Limb (tissue), 2 donors: Measurements from ENCODE around the gene PLCB3.
A peak's percentile ranks its signal among the peaks of the same experiment; 100 is the strongest.

ENCODE experiments used
- DNase-seq, 2 donors: peaks; one replicate each; pipeline ENCODE4 v3.0.0-alpha.2; 2016; ENCODE audit errors: extremely low spot score in 2 of 2

The PLCB3 gene

GRCh38 chr11:64220798-64221197 is 30.5 kb upstream of the PLCB3 start:
- no peak for DNase-seq

DNA sequence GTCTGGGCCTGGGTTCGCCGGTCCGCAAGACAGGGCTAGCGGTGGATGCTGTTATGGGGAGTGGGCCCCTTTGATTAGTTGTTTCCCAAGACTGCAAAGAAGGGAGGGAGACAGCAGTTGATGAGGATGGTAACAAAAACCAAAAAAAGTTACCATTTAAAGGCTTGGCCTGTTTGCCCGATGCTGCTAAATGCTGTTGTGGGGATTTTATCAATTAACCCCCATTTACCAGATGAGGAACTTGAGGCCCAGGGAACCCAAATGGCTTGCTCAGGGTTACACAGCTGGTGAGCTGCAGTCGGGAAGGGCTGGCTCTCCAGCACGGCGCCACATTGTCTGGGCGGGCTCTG is 28.7 kb upstream of the PLCB3 start:
- DNase-seq = no peak

DNA sequence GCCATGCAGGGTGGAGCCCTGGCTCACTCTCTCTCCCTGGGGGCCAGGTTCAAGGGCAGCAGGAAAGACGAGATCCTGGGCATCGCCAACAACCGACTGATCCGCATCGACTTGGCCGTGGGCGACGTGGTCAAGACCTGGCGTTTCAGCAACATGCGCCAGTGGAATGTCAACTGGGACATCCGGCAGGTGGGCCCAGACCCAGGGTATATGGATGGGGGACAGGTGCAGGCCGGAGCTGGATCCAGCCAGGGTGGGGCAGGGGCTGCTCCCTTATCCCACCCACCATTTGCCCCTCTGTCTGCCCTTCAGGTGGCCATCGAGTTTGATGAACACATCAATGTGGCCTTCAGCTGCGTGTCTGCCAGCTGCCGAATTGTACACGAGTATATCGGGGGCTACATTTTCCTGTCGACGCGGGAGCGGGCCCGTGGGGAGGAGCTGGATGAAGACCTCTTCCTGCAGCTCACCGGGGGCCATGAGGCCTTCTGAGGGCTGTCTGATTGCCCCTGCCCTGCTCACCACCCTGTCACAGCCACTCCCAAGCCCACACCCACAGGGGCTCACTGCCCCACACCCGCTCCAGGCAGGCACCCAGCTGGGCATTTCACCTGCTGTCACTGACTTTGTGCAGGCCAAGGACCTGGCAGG is 28.2 kb upstream of the PLCB3 start:
- peak in 1 of 2 donors; percentile 38 for DNase-seq

- no peak for DNase-seq
Measured at GRCh38 chr11:64224151-64224890, 27.0 kb upstream of the PLCB3 start.

GRCh38 chr11:64224891-64225607 is 26.3 kb upstream of the PLCB3 start:
- DNase-seq = peak in 1 of 2 donors; percentile 36

GRCh38 chr11:64225608-64226506 is 25.5 kb upstream of the PLCB3 start, which contains the start of the genes NUDT22 and TRPT1:
Gene NUDT22, plus strand, starts transcription at chr11:64226274. Its CDS starts 379 bp downstream, at chr11:64226653.
Gene TRPT1, minus strand, starts transcription at chr11:64226186. Its CDS starts 326 bp downstream, at chr11:64225860.
- peak; percentile 84 to 95 for DNase-seq

GRCh38 chr11:64226507-64227051 is 24.8 kb upstream of the PLCB3 start:
- no peak for DNase-seq

GRCh38 chr11:64227405-64227956 is 23.8 kb upstream of the PLCB3 start:
- DNase-seq = no peak

DNA sequence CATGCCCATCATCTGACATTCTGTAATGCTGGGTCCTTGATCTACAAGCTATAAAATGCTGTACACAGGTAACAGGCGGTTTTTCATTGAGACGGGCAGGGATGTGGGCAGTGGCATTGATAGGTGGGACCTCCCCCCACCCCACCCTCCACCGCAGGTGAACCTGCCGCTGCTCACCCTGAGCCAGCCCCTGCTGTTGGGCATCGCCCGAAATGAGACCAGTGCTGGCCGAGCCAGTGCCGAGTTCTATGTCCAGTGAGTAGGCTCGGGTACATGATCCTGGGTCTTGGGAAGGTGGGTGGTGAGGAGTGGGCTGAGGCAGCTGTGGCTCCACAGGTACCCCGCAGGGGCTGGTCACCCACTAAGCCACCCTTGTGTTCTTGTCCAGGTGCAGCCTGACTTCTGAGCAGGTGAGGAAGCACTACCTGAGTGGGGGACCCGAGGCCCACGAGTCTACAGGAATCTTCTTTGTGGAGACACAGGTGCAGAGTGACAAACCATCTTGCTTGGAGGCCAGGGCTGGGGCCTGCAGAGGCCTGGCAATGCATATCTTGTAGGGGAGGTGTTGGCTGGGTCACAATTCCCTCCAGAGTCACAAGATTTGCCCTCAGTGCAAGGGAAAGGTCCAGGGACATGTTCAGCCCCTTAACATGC is 22.1 kb upstream of the PLCB3 start:
- no peak for DNase-seq

DNA sequence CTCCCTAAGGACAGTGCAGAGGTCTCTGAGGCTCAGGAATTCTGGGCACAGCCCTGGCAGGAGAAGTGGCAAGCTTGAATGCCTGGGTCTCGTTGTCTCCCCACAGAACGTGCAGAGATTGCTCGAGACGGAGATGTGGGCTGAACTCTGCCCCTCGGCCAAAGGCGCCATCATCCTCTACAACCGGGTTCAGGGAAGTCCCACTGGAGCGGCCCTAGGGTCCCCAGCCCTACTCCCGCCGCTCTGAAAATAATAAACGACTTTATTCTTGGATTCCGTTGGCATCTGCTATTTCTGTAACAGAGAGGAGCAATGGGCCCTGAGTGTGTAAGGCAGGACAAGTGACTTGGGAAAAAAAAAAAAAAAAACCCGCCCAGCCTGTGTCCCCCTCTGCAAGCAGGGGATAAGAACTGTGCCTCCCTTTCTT is 21.6 kb upstream of the PLCB3 start:
- DNase-seq = no peak

- peak; percentile 90 to 94 for DNase-seq
Measured at GRCh38 chr11:64230171-64230984, 21.0 kb upstream of the PLCB3 start, which contains the start of gene DNAJC4. Gene DNAJC4, plus strand, starts transcription at chr11:64230548. Its CDS starts 307 bp downstream, at chr11:64230855.

DNA sequence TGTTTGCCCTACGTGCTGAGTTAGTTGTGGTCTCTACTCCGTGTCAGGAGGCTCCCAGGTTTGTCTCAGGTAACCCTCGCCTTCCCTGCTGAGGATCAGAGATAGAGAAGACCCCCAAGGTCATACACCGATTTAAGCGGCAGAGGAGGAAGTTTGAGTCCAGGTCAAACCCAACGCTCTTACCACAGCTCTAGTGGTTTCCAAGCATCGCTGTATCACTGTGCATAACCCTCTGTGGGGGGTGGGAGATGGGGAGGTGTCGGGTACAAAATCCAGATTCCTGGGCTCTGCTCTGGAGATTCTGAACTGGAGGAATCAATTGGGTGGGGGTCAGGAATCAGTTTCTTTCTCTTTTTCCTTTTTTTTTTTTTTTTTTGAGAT is 20.4 kb upstream of the PLCB3 start:
- DNase-seq = no peak

- DNase-seq = no peak
Measured at GRCh38 chr11:64231546-64231945, 19.8 kb upstream of the PLCB3 start.

DNA sequence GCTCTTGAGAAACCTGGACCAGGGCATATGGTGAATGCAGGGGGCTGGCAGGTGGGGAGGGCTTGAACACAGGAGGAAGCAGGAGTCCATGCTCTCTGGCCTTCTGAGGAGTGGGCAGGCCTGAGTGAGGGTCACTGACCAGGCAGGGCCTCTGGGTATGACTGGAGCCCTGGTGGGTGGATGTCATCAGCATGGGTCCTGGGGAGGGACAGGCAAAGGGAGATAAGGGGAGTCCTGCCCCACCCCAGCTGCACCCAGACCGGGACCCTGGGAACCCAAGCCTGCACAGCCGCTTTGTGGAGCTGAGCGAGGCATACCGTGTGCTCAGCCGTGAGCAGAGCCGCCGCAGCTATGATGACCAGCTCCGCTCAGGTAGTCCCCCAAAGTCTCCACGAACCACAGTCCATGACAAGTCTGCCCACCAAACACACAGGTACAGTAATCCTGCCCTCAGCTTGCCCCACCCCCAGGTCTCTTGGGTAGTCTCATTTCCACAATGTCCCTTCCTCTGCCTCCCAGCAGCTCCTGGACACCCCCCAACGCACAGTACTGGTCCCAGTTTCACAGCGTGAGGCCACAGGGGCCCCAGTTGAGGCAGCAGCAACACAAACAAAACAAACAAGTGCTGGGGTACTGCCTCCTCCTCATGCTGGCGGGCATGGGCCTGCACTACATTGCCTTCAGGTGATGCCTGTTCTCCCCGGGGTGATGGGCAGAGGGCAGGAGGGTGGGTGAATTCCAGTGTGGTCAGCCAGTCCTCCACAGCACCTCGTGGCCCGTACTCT is 19.0 kb upstream of the PLCB3 start:
- DNase-seq = no peak

- DNase-seq = no peak
Measured at GRCh38 chr11:64232967-64233315, 18.4 kb upstream of the PLCB3 start.

GRCh38 chr11:64233913-64234586 is 17.3 kb upstream of the PLCB3 start, which contains the start of gene VEGFB:
Gene VEGFB, plus strand, starts transcription at chr11:64234584. Its CDS starts 250 bp downstream, at chr11:64234834.
- peak in 1 of 2 donors; percentile 83 for DNase-seq

DNA sequence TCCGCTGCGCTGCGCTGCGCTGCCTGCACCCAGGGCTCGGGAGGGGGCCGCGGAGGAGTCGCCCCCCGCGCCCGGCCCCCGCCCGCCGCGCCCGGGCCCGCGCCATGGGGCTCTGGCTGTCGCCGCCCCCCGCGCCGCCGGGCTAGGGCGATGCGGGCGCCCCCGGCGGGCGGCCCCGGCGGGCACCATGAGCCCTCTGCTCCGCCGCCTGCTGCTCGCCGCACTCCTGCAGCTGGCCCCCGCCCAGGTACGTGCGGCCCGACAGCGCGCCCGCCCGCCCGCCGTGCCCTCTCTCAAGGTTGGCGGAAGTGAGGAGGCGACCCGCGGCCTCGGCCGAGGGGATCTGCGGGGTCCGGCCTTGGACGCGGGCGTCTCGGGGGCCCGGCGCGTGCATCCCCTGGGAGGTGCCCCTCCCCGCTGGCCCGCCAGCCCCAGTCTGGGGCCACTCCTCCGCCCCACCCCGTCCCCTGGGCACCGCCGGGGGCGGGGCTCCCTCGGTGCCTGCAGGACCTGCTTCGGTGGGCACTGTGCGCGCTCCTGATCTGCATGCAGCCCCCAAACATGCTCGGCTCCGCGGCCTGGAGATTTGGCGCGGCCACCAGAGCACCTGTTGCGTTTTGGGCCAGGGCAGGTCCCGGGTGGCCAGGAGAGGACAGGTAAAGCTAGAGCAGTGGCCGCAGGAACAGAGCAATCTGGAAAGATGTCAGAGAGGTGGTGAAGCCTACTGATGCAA is 16.5 kb upstream of the PLCB3 start:
- DNase-seq = peak in 1 of 2 donors; percentile 71
